GM12801 (cell line): Measurements from ENCODE around the gene ITGB1.

Experiments
- CTCF ChIP-seq: IDR thresholded peaks from one replicate; pipeline ENCODE4 v1.5.1; 2011; ENCODE audit warnings: control low read depth; ENCODE audit not compliant: insufficient read length; ENCODE audit errors: extremely low read depth

ITGB1 gene

GRCh38 chr10:32958085-32959005 is at the start of gene ITGB1:
TSS of gene ITGB1 (minus strand) at chr10:32958230. CDS start at chr10:32935558, 22,672 bp downstream.
- no peak for TF ChIP-seq CTCF

- no peak for TF ChIP-seq CTCF
Measured at GRCh38 chr10:33006342-33006887, 48.4 kb upstream of the ITGB1 start.

GRCh38 chr10:33005322-33006301 is 47.6 kb upstream of the ITGB1 start:
- no peak for TF ChIP-seq CTCF

- TF ChIP-seq CTCF, result no peak
Measured at GRCh38 chr10:33001908-33002492, 44.0 kb upstream of the ITGB1 start.

- no peak for TF ChIP-seq CTCF
Measured at GRCh38 chr10:32995751-32996150, 37.7 kb upstream of the ITGB1 start.

- no peak for TF ChIP-seq CTCF
Measured at GRCh38 chr10:32995066-32995622, 37.1 kb upstream of the ITGB1 start.
